Measurements from ENCODE around the gene CORO7. TPM values are rescaled to one million over a fixed set of nuclear protein-coding genes. Genes with fewer than 3 reads are reported as not detected.
A peak's percentile ranks its signal among the peaks of the same experiment; 100 is the strongest.

The CORO7 gene
- total RNA-seq, 2 experiments from 2014 or later: 168 to 186 TPM

GRCh38 chr16:4415538-4416199 lies 727 bp downstream of the CORO7 start:
- no peaks in the 10 kb centered on the region for H3K27me3 Mint-ChIP-seq

DNA sequence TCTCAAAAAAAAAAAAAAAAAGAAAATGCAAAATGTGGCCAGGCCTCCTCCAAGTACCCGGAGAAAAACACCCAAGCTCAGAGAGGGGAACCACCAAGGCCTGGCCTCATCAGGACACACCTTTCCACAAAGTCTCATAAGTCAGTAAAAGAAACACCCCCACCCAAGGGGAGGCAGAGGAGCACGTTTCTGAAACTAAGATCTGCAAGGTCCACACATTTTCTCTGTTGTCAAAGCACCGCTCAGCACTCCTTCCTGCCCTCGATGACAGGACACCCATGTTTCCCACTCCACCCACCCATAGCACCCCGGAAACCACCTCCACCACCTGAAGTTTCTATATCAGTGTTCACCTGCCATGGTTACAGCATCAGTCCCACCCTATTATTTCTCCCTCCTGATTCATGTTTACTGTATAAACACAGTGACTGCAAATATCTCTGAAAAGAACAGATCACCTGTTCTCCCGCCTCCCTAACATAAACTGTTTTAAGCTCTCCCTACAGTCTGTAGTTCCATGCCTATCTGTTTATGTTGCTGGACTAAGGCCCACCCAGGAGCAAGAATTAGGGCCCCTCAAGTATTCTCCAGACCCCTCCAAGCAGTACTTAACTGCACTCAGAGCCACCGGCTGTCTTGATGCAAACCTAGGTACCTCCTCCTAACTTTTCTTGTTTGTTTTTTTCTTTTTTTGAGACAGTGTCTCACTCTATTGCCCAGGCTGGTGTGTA lies 2.0 kb downstream of the CORO7 start:
- DNase-seq (peak; percentile 64), ATAC-seq (ENCODE audit: low read depth) (peak; percentile 62)
- POLR2A ChIA-PET: interaction anchor here (0.7 to 4.2 kb wide), 11 partner anchors 12 to 318 kb away, joined by 3 to 41 read pairs (median 5); partner anchors contain the start of genes DNAJA3, HMOX2 and NMRAL1
- Mint-ChIP-seq H3K27ac (peak overlapping the region; percentile 96), H3K27me3 (no peaks in the 10 kb centered on the region), H3K4me3 (peak overlapping the region; percentile 92), H3K36me3 (peaks cover 25% of the 10 kb centered on the region), H3K9me3 (no peaks in the 10 kb centered on the region), H3K4me1 (peaks cover 27% of the 10 kb centered on the region)

More at GRCh38 chr16:4415538-4416199, 727 bp downstream of the CORO7 start:
- Mint-ChIP-seq H3K27ac (peak overlapping the region; percentile 96), H3K36me3 (peaks cover 21% of the 10 kb centered on the region), H3K9me3 (no peaks in the 10 kb centered on the region), H3K4me3 (peak overlapping the region; percentile 92), H3K4me1 (peaks cover 26% of the 10 kb centered on the region)
- DNase-seq: peak; percentile 80
- ATAC-seq (ENCODE audit: low read depth): peak; percentile 16
- POLR2A ChIA-PET: interaction anchor here (0.8 to 4.2 kb wide), 14 partner anchors 11 to 353 kb away, joined by 3 to 41 read pairs (median 4); partner anchors contain the start of genes DNAJA3, HMOX2, NMRAL1 and PAM16

DNA sequence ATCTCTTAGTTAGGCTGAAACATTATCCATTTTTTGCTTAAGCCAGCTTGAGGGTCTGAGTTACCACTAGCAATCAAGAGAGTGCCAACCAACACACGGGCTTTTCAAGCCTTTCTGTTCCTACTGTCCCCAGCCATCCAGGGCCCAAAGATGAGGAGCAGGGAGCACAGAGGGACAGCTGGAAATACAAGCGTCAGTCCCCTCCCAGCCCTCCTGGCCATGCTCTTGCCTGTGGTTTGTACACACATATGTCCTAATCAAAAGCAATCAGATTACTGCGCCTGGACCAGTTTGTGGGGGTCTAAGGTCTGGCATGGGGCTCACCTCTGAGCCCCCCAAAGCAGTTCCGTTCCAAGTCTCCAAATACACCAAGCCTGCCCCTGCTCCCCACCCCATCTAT lies 3.5 kb downstream of the CORO7 start:
- POLR2A ChIA-PET: no interaction called here
- peaks cover 25% of the 10 kb centered on the region for H3K36me3 Mint-ChIP-seq
- peaks cover 27% of the 10 kb centered on the region for H3K4me1 Mint-ChIP-seq

DNA sequence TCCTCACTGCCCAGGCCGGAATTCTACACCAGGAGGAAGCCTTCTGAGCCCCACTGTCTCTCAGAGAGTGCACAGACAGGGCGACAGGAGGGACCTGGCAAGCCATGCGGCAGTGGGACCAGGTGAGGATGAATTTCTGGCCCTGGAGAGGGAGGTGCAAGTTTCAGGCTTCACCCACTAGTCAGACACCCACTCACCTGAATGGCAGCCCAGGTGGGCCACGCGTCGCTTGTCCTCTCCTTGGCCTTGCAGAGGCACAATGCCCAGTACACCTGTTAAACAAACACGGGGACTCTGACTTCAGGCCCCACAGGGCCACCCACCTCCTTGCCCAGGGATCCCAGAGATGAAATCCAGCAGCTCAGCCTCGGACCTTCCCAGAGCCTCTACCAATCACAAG lies 4.2 kb downstream of the CORO7 start:
- POLR2A ChIA-PET: no interaction called here
- no peak for DNase-seq
- Mint-ChIP-seq H3K4me1 (peaks cover 27% of the 10 kb centered on the region), H3K36me3 (peaks cover 25% of the 10 kb centered on the region), H3K9me3 (no peaks in the 10 kb centered on the region), H3K27ac (no peak overlapping the region), H3K27me3 (no peaks in the 10 kb centered on the region), H3K4me3 (no peak overlapping the region)
- ATAC-seq (ENCODE audit: low read depth): no peak

More for the DNA sequence above, 3.5 kb downstream of the CORO7 start:
- no peaks in the 10 kb centered on the region for H3K27me3 Mint-ChIP-seq
- no peak for ATAC-seq (ENCODE audit: low read depth)
- no peak for DNase-seq
- no peak overlapping the region for H3K27ac Mint-ChIP-seq
- H3K4me3 Mint-ChIP-seq: no peak overlapping the region
- H3K9me3 Mint-ChIP-seq: no peaks in the 10 kb centered on the region

GRCh38 chr16:4411684-4412083 lies 4.7 kb downstream of the CORO7 start:
- POLR2A ChIA-PET: no interaction called here
- no peak overlapping the region for H3K27ac Mint-ChIP-seq
- H3K9me3 Mint-ChIP-seq: no peaks in the 10 kb centered on the region
- peaks cover 25% of the 10 kb centered on the region for H3K4me1 Mint-ChIP-seq
- ATAC-seq (ENCODE audit: low read depth) (no peak), DNase-seq (no peak)
- no peaks in the 10 kb centered on the region for H3K27me3 Mint-ChIP-seq
- peaks cover 25% of the 10 kb centered on the region for H3K36me3 Mint-ChIP-seq
- no peak overlapping the region for H3K4me3 Mint-ChIP-seq

DNA sequence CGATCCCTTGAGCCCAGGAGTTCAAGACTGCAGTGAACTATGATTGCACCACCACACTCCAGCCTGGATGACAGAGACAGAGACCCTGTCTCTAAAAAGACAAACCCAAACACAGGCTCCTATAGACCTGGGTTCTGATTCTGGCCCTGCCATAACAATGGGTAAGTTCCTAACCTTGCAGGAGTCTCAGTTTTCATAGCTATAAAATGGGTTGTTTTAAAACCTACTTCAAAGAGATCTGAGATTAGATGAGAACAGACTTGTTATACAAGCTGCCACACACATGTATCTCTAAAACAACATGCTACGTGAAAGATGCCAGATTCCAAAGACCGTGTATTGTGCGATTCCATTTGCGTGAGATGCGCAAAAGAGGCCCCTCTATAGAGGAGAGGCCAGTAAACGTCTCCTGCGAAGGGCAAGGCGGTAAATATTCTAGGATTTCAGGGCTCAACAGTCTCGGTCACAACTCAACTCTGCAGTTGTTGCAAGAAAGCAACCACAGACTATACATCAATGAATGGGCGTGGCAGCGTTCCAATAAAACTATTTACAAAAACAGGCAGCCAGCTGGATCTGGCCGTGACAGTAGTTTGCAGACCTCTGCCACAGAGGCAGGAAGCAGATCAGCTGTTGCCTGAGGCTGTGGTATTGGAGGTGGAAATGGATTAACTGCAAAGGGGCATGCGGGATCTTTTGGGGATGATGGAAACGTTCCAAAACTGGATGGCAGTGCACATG lies 5.9 kb downstream of the CORO7 start:
- DNase-seq (no peak), ATAC-seq (ENCODE audit: low read depth) (no peak)
- Mint-ChIP-seq H3K36me3 (peaks cover 25% of the 10 kb centered on the region), H3K27ac (peak overlapping the region; percentile 11), H3K4me3 (no peak overlapping the region), H3K4me1 (peaks cover 25% of the 10 kb centered on the region), H3K27me3 (no peaks in the 10 kb centered on the region), H3K9me3 (no peaks in the 10 kb centered on the region)
- POLR2A ChIA-PET: interaction anchor here (0.5 kb wide), 1 partner anchor 77 kb away, joined by 3 read pairs; no protein-coding TSS in a partner anchor

DNA sequence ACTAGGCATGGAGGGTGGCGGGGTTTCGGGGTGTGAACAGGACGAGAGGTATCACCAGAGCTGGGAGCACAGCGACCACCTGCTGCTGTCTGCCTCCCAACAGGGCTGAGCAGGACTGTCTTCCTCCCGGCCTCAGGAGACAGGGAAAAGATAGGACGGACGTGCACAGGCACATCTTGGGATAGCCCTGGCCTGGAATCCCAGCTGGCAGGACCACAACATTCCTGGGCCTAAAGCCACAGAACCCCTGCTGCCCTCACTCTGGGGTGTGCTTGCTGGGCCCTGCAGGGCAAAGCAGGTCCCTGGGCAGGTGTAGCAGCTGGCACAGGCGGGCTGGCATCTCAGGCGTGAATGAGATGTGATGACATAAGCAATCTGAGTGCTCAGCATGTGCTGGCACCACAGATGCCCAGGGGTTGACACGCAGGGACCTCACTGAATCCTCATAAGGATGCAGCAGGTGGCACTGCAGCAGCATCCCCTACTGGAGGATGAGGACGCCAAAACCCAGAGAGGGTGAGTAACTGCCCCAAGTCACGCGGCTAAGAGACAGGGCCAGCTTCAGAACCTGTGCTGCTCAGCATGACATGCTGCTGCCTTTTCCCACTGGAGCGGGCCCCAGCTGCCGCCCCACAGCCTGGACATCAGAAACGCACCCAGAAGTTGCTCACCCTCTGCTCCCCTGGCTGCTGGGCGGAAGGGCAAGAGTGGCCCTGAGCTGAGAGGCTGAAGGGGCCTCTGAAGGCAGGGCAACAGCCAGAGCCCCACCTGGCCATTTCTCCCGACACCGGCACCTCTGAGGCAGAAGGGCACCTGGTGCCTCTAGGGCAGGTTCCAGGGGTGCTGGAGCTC lies 7.1 kb downstream of the CORO7 start:
- Mint-ChIP-seq H3K4me1 (peaks cover 19% of the 10 kb centered on the region), H3K27me3 (no peaks in the 10 kb centered on the region), H3K27ac (no peak overlapping the region), H3K4me3 (no peak overlapping the region), H3K36me3 (peaks cover 23% of the 10 kb centered on the region), H3K9me3 (no peaks in the 10 kb centered on the region)
- DNase-seq (no peak), ATAC-seq (ENCODE audit: low read depth) (no peak)
- POLR2A ChIA-PET: no interaction called here

- Mint-ChIP-seq H3K4me3 (no peak overlapping the region), H3K27me3 (no peaks in the 10 kb centered on the region), H3K36me3 (peaks cover 19% of the 10 kb centered on the region), H3K4me1 (peaks cover 12% of the 10 kb centered on the region), H3K9me3 (no peaks in the 10 kb centered on the region), H3K27ac (no peak overlapping the region)
- no peak for ATAC-seq (ENCODE audit: low read depth)
- POLR2A ChIA-PET: no interaction called here
- DNase-seq: no peak
These were observed 8.1 kb downstream of the CORO7 start for GRCh38 chr16:4408323-4408690.

DNA sequence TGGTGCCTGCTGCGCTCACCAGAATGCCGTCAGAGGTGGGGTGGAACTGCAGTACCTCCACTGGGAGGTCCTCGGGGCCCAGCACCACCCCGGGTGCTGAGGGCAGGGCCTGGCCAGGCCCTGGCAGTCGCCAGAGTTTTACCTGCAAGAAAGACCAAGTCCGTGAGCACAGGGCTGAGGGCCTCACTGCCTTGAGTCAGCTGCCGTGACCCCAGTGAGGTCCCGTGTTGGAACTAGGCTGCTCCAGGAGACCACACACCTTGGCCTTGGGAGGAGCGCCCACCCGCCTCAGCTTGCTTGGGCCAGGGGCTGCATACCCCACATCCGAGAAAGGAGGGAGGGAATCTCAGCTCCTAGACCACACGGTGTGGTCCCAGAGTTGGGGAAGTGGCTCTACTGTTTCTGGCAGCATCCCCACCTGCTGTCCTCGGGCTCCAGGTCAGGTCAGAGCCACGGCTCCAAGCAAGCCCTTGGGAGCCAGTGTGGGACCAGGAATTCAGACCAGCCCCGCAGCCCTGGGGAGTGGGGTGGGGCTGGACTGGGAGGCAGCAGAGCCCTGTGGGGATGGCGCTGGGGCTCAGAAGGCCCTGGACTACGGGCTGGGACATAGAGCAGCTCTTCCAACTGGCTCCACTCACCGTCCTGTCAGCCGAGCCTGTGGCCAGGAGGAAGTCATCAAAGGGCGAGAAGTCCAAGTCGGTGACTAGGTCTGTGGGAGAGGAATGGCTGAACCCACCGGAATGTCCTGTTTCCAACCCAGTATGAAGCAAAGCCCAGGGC lies 8.7 kb downstream of the CORO7 start:
- DNase-seq (no peak), ATAC-seq (ENCODE audit: low read depth) (no peak)
- peaks cover 15% of the 10 kb centered on the region for H3K36me3 Mint-ChIP-seq
- H3K27me3 Mint-ChIP-seq: no peaks in the 10 kb centered on the region
- POLR2A ChIA-PET: no interaction called here
- peaks cover 12% of the 10 kb centered on the region for H3K4me1 Mint-ChIP-seq
- no peak overlapping the region for H3K4me3 Mint-ChIP-seq
- H3K9me3 Mint-ChIP-seq: no peaks in the 10 kb centered on the region
- no peak overlapping the region for H3K27ac Mint-ChIP-seq

- Mint-ChIP-seq H3K9me3 (no peaks in the 10 kb centered on the region), H3K4me1 (peaks cover 7% of the 10 kb centered on the region), H3K27ac (no peak overlapping the region), H3K4me3 (no peak overlapping the region), H3K36me3 (peaks cover 8% of the 10 kb centered on the region), H3K27me3 (no peaks in the 10 kb centered on the region)
- peak; percentile 32 for DNase-seq
- POLR2A ChIA-PET: interaction anchor here (1.1 kb wide), 1 partner anchor 12 kb away, joined by 3 read pairs; the partner anchor contains the start of gene CORO7
- no peak for ATAC-seq (ENCODE audit: low read depth)
These were observed 11.3 kb downstream of the CORO7 start for GRCh38 chr16:4404967-4405696.

GRCh38 chr16:4404247-4404966 lies 12.0 kb downstream of the CORO7 start:
- no peaks in the 10 kb centered on the region for H3K27me3 Mint-ChIP-seq
- no peaks in the 10 kb centered on the region for H3K9me3 Mint-ChIP-seq
- H3K4me3 Mint-ChIP-seq: no peak overlapping the region
- peaks cover 12% of the 10 kb centered on the region for H3K36me3 Mint-ChIP-seq
- DNase-seq (peak; percentile 59), ATAC-seq (ENCODE audit: low read depth) (peak; percentile 37)
- peaks cover 7% of the 10 kb centered on the region for H3K4me1 Mint-ChIP-seq
- POLR2A ChIA-PET: interaction anchor here (0.9 to 1.1 kb wide), 2 partner anchors 11 to 12 kb away, joined by 3 read pairs; partner anchors contain the start of gene CORO7
- H3K27ac Mint-ChIP-seq: peak overlapping the region; percentile 14

Measured in activated naive CD8-positive, alpha-beta T cell treated with anti-CD3 and anti-CD28 coated beads, Interleukin-2, amount 10 ng/mL, durations not matched to agents 7 days and 5 days (primary cell).